Measurements from ENCODE around the gene MAGEC3. TPM values are rescaled to one million over a fixed set of nuclear protein-coding genes. Genes with fewer than 3 reads are reported as not detected.

MAGEC3 gene
- total RNA-seq = not detected in 2 replicates

GRCh38 chrX:141838016-141838415 is at the start of gene MAGEC3:
Gene MAGEC3, plus strand, starts transcription at chrX:141838316. Its CDS starts 0 bp downstream, at chrX:141838316.

GRCh38 chrX:141903400-141904155 is 65.5 kb downstream of the MAGEC3 start, which contains the start of gene MAGEC1:
Gene MAGEC1, plus strand, starts transcription at chrX:141903894. Its CDS starts 1,179 bp downstream, at chrX:141905073.

Other genes starting within 250 kb of the MAGEC3 start
- gene SPANXA2, start 248.6 kb upstream of the MAGEC3 start, total RNA-seq = 0.22 TPM in 1 of 2 replicates, not detected in the other
- gene SPANXD, start 139.6 kb upstream of the MAGEC3 start, total RNA-seq = not detected in 2 replicates
- gene MAGEC1, start 65.6 kb downstream of the MAGEC3 start, total RNA-seq = not detected in 2 replicates

Measured in articular chondrocyte of knee joint (primary cell).